NCI-H1436 treated with DMSO at 0.1 percent for 48 hours (cell line): ENCODE results near the gene ARHGEF19.
"Not testable (repeated sequence)": the region's sequence is repeated elsewhere in the genome, so short reads cannot be mapped to it uniquely, and the experiment has no call there.

Experiments used
- DNase-seq: peaks from one replicate; lab custom pipeline; 2025; lab: John Stamatoyannopoulos, UW

Gene ARHGEF19

DNA sequence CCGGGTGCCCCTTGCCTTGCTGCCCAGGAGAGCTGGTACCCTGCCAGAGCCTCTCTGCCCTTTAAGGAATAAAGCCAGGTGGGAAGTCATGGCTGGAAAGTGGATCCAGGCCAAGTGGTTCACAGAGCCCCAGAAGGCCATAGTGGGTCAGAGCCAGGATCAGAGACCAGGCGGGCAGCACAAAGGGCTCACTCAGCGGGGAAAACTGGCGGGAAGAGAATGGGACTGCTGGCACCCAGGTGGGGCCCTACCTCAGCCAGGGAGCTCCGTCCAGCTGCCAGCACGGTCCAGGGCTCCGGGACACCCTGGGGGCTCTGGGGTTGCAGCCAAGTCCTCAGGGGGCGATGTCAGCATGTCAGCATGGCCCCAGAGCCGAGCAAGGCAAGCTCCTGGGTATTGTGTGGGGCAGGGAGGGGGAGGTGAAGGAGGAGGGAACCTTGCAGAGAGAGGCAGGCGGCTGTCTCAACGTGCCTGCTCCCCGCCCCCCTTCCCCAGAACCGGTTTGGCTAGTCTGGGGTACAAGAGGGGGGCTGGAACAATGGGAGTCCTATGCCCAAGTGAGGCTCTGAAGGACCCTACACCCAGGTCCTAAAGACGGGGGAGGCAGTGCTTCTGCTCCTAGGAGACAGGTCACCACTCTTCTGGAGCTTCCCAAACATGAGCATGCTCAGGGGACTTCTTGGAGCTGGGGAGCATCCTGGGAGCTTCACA is at the start of gene ARHGEF19:
Gene ARHGEF19, minus strand, starts transcription at position 402 of the 711 bp plus-strand sequence. CDS start 3,598 bp downstream, outside the sequence.
- no peak for DNase-seq

DNA sequence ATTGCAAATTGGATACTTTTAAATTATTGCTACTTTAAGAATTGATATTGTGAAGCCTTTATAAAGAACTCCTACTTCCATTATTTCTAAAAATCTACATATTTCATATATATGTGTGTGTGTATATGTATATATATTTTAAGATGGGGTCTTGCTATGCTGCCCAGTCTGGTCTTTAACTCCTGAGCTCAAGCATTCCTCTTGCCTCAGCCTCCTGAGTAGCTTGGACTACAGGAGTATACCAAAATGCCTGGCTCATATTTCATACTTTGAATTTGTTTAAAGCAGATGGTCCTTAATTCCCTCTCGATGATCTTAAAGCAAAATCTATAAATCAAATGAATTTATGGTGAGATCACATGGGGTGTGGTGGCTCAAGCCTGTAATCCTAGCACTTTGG is 49.6 kb upstream of the ARHGEF19 start:
- no peak for DNase-seq

DNA sequence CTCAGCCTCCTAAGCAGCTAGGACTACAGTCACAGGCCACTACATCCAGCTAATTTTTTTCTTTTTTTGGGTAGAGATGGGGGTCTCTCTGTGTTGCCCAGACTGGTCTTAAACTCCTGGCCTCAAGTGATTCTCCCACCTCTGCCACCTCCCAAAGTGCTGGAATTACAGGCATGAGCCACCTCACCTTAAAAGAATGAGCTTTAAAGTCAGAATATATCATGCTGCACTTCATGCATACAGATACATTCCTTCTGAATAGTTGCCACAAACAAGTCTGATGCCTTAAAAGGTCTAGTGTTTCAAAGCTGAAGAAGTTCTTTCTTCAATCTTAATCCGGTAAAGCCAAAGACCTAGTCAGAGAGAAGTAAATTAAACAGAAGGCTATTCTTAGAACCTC is 48.4 kb upstream of the ARHGEF19 start:
- DNase-seq, result no peak

DNA sequence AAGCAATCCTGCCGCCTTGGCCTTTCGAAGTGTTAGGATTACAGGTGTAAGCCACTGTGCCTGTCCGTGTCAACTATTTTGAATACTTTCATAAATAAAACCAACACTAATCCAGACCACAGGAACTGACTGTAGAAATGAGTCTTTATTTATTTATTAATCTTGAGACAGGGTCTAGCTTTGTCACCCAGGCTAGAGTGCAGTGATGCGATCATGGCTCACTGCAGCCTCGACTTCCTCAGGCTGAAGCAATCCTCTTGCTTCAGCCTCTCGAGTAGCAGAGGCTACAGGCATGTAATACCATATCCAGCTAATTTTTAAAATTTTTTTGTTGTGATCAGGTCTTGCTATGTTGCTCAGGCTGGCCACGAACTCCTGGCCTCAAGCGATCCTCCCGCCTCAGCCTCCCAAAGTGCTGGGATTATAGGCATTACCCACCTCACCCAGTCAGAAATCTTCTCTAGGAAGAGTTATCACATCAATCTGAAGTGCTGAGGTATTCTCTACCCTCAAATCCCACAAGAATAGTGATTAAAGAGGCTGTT is 46.2 kb upstream of the ARHGEF19 start:
- DNase-seq, result no peak

DNA sequence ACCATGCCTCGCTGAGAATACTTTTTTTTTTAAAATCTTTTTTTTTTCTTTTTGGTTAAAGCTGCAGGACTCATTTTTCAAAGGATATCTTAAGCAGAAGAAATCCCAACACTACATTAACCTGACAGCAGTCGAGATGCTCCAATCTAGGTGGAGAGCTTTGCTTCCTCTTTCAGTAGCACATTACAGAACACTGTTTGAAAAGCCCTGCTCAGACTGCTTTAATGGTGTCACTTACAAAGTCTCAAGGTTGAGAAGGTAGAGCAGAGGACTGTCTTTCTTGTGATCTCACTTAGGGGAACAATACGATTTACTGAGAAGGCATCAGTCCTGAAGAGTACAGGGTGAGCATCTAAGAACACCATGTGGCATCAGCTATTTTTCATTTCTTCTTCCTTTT is 45.5 kb upstream of the ARHGEF19 start:
- no peak for DNase-seq

DNA sequence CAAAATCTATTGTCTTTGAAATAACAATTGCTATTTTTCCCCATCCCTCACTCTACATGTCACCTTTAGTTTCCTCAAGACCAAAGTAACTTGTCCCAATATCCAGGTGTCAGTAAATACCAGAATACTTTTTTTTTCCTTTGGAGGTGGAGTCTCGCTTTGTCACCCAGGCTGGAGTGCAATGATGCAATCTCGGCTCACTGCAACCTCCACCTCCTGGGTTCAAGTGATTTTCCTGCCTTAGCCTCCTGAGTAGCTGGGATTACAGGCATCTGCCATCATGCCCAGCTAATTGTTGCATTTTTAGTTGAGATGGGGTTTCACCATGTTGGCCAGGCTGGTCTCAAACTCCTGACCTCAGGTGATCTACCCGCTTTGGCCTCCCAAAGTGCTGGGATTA is 45.1 kb upstream of the ARHGEF19 start:
- not testable (repeated sequence) for DNase-seq

DNA sequence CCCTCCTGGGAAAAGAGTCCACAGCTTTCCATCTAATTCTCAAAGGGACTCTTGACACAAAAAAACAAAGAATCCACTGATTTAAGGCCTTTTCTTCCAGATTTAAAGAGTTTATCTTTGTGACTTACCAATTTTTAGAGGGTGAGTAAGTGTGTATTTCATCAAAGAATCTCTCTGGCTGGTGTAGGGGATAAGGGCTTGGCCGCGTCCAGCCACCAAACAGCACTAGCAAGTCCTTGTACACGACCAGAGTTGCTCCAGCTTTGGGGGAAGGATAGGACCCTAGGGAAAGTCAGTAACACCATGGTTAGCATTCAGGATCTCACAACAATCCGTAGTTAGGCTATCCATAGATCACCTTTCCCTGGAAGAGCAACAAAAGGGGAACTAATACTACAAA is 44.0 kb upstream of the ARHGEF19 start:
- DNase-seq, result no peak

DNA sequence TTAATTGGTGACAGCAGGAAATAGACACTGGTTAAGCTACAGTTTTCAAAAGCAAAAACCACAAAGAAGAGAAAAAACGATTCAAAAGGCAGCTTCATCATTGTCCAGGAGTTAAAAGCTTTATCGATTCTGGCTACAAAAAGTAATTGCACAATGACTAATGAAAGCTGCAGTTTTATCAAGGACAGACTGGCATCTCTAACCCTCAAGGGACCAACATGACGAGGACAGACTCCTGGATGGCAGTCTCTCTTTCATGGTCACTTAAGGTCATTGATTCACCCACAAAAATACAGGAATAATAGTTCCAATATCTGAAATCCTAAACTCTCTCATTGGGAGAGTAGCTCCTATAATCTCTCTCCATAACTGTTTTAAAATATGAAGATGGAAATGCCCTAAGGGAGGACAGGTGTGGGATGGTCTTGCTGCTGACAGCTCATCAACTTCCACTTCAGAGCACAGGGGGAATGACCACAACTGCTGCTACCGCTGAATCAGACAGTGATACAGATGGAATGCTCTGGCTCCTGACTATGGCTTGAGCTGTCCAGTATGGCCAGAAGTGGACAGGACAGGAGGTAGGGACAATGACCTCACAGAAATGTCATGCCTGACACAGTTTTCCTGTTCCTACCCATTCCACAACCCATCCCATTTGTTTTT is 41.9 kb upstream of the ARHGEF19 start:
- DNase-seq, result no peak

DNA sequence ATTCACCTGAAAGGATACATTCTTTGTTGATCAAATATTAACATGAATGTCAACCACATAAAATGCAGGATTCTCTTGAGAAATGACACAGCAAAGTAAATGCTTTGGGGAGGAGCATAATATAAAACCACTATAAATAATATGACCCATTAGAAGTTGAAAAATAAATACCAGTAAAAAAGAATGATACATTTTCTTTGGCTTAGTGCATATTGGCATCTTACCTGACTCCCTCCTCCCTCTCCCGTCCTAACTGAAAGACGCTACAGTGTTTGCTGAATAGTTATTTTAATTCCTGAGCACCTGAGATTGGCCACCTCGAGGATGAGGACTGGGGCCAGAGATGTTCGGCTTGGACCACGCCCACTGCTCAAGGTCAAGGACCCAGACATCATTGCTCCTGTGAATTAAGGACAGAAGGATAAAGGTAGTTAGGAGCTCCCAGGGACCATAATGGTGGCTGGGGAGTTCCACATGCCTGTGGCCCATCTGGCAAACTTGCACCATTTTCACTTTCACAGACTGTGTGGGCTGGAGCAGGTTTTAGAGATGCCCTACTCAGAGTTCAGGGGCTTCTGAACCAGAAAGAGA is 41.0 kb upstream of the ARHGEF19 start:
- no peak for DNase-seq

DNA sequence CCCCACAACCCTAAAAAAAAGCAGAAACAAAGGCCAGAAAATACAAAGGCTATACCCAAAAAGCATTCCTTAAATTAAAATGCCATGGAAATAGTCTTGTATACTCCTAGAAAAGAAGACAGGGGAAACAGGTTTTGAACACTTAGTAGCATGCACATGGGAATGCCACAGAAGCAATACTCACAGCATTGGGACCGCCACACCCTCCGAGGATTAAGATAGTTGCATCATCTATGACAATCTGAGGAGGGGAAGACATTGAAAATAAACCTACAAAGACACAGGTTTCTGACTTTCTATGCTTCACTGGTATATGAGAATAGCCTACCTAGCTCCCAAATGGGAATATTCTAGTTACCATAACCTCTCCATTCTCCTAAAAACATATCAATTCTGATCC is 40.5 kb upstream of the ARHGEF19 start:
- no peak for DNase-seq

DNA sequence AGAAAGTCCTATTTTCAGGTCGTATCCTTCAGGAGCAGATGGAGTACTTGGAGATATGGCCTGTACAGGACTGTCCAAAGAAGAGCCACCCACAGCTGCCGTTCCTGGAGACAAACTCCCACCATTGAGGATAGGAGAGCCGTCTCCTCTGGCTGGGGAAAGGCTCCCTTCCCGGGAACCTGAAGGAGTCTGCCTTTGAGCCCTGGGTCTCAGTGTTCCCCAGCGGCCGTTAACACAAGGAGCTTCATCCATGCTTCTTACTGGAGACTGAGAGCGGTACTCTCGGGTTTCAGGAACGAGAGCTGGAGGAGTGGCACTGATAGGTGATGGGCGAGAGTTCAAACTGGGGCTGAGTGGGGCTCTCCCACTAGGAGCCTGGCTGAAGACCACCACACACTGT is 38.9 kb upstream of the ARHGEF19 start:
- DNase-seq, result no peak

DNA sequence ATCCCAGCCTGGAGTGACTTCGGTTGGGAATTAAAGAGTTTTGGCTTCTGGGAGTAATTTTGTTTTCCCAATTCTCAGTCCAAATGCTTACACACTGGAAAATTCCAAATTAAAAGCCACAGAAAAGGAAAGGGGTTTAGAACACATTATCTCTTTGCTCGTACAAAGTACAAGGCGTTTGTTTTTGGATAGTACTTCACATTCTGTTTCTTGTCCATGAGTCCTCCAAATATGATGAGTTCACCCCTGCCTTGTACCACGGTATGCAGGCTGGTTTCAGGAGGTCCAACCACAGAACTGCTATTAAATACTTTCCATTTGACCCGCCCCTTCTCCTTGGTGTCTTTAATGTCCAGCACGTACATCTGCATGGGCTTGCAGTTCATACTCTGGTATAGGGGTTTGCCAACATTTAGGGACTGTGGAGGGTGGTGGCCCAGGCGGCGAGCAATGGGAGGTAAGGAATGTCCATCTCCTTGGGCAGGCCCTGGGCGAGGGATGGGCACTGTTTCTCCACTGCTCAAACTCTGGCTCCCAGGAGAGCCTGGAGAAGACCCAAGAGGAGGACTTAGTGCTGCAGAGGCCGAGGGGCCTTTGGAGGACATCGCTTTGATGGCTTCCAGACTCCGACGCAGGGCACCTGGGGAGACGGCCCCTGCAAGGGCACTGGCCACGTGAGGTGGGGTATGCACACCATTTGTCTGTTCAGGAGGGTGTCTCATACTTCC is 38.2 kb upstream of the ARHGEF19 start:
- DNase-seq, result no peak

DNA sequence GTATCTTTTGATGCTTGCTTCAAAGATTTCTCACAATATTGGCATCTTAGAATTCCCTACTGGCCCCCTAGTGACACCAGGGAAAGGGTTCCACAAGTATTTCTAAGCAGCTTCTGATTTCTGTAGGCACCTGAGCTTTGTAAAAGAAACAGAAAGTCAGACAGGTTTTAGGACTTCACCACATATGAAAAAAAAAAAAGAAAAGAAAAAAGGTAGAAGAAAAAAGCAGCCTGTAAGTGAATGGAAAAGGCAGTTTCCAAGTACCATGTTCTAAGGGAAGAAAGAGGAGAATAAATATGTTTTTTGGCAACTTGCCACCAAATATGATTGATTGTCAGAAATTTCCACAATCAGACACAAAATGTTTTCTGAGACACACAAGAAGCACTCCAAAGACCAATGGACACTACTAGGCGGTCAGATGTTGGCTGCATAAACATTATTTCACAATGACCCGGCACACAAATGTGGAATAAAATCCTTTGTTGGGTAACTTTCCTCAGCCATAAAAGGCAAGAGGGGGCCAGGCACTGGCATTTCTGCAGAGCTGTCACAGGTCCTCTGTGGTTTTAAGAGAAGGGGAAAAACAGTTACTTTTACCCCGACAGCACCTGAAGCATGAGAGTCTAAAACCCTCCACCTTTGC is 37.3 kb upstream of the ARHGEF19 start:
- DNase-seq, result no peak

DNA sequence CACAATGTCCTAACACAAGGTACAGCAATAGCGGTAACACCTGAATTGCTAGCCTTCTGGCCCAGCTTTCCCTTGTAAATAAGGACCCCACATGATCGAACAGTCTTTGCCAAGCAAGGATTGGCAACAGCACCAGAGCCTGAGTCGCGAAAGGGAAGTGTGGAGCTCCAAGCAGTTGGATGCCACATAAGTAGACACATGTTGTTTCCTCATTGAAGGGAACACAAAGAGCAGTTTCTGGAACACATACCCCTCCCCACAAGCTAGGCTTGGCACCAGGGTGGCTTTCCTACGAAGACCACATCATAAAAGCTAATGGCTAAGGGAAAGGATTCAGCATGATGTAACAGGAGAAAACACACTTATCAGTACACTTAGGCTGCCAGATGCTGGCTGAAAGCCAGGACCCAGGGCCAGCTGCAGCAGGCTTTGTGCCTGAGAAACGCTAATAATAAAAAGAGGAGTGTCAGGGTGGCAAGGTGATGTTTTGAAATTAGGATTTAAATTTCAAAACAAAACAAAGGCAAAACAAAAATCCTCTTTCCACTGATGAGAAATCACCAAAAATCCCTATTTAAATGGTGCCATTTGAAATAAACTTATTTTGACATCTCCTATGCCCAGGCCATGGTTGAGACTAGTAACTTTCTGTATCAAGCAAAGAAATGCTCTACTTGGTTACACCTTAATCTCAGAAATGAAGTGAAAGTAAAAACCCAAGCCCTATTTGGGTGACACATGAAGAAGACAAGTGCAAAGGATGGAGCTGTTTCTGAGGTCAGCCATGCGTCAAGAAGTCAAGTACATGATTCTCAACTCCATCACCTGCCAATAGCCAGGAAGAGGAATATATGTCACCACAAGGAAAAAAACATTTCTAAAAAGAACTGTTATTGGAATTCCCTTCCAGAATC is 36.4 kb upstream of the ARHGEF19 start:
- DNase-seq, result peak; percentile 95

DNA sequence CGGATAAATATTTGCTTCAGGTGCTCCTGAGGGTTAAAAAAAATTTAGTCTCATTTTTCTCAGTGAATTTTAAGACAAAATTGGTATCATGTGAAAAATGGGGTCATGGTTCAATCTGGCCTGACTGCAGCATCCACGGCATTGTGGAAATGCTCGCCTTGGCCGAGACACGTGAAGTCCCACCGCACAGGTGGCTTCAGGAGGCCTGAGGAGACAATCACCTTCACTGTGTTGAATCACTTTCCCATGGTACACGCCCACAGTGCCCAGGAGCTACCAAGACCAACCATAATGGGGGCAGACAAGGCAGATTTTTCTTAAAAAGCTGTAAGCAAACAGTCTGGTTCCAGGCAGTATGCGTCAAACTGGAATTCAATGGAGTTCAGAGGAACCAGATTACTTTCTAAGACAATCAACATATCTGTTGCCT is 35.6 kb upstream of the ARHGEF19 start:
- no peak for DNase-seq

DNA sequence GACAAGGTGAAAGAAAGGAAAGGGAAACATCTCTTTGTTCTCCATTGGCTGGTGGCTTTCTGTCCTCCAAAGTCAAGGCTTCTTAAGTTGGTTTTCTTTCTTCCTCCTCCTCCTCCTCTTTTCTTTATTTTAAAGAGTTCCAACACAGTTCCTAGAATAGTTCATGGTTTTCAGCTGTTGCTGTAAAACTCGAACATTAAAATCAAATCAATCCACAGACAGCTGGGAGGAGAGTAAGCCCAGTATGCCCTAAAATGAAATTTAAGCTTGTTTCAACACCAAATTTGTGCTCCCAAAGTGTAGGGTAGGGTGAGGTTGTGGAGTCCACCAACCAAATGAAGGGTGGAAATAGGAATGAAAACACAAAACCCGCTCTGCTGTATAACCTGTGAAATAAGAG is 35.0 kb upstream of the ARHGEF19 start:
- DNase-seq, result no peak

DNA sequence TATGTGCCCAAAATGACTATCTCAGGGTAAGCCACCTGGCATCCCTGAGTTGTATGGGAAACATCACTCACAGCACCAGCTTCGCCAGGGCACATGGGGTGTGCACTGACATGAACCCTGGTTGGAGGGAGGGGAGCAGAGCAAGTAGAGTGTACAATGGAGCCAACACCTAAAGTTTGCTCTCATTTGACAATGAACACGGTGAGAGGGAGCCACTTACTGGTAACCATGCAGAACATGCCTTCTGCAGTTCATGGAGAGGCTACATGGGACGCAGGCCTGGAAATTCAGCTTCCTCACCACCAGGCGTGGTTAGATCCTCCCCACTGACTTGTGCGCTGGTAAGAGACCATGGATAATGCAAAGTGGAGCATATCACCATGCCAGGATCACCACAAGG is 34.5 kb upstream of the ARHGEF19 start:
- DNase-seq, result no peak

DNA sequence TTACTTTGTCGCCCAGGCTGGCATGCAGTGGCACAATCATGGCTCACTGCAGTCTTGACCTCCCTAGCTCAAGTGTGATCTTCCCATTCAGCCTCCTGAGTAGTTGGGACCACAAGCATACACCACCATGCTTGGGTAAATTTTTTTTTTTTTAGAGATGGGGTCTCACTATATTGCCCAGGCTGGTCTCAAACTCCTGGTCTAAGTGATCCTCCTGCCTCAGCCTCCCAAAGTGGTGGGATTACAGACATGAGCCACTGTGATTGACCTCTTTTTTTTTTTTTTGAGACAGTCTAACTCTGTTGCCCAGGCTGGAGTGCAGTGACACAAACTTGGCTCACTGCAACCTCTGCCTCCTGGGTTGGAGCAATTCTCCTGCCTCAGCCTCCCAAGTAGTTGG is 33.8 kb upstream of the ARHGEF19 start:
- not testable (repeated sequence) for DNase-seq

DNA sequence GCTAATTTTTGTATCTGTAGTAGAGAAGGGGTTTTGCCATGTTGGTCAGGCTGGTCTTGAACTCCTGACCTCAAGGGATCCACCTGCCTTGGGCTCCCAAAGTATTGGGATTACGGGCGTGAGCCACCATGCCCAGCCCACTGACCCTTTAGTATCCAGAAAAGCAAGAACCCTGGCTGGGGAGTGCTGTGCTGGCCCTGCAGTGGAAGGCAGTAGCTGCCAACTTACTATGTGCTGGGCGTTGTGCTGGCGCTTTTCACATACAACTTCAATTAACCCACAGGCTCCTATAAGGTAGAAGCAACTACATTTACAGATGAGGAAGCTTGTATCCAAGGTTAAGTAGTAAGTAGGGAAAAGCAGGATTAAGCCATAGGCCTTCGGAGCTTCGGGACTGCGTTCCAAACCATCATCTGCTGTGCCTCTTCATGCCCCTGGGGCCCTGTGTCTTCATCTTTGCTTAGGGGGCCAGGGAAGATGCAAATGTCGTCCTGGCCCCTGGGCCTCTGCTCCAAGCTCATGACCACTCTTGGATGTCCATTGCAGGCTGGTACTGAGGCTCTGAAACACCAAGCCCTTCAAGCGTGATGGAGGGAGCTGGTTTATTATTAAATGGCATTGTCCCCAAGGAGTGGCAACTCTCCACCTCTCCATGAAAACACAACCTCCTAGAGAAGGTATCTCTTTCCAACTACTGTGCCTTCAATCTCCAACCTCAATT is 33.2 kb upstream of the ARHGEF19 start:
- no peak for DNase-seq

DNA sequence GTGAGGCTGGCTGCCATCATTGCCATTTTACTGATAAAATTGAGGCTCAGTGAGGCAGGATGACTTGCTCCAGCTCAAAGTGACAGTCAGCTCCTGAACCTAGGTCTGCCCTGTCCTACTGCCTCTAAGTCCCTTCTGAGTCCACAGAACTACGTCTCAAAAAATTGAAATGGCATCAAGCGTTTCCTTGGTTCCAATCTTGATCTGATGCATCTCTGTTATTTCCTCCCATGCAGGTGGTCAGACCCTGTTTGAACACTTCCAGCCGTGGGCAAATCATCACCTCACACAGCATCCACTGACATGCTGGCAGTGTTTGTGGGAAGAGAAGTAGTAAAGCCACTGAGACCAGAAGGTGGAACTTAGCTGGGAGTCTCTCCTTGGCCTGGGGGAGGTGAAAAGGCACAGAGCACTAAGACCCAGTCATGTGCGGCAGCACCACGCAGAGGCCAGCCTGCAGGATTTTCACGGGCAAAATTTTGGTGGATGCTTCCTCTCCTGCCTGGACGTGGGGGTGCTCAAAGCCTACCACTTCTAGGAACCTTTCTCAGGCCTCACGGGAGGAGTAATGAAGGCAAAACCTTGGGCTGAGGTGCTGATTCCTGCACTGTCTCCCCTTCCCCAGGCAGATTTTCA is 32.3 kb upstream of the ARHGEF19 start:
- no peak for DNase-seq
